ENCODE results near the gene PISD. TPM values are rescaled to one million over a fixed set of nuclear protein-coding genes. Genes with fewer than 3 reads are reported as not detected.
A peak's percentile ranks its signal among the peaks of the same experiment; 100 is the strongest.

The PISD gene
- total and polyA plus RNA-seq, 2 of the 8 experiments (the other 6 are each of a cell fraction or from before 2014, with no cell fraction given): 47.8 to 48.2 TPM

DNA sequence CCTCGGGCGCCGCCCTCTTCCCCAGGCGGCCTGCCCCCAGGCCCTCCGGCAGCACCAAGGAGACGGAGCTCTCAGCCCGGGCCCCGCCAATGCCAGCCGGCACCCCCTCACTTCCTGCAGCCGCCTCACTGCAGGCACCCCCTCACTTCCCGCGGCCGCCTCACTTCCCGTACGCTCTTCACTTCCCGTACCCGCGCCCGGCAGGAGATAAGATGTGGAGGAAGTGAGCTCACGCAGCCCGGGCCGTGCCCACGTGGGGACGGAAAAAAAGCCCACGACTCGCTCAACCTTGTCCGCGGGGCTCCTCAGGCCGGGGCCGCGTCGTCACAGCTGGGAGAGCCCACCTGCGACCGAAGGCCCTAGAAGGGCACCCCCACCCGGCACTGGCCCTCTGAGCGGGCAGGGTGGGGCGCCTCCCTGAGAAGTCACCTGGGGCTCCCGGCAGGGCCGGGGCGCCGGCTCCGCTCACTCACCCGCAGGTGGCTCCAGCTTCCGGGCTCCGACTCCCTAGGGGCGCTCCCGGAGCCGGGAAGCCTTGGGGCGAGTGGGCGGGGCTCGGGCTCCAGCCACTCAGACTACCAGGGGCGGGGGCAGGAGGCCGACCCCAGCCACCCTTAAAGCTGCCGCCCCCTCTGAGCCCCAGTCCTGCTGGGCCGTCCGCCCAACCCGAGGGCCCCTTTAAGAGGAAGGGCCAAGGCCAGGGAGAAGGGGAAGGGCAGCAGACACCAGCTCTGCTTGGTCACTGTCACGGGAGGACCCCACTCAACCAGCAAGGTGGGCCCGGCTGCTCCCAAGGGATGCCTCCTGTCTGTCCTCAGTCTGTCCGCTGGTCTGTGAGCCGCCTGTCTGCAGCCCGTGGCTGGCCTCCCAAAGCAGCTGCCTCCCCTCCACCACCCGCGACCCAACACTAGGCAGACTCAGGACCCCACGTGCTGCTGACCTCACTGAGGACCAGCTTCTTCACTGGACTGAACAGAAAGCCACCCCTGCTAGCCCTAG lies 31.4 kb downstream of the PISD start (continued):
- TF ChIP-seq, protein P1, sequence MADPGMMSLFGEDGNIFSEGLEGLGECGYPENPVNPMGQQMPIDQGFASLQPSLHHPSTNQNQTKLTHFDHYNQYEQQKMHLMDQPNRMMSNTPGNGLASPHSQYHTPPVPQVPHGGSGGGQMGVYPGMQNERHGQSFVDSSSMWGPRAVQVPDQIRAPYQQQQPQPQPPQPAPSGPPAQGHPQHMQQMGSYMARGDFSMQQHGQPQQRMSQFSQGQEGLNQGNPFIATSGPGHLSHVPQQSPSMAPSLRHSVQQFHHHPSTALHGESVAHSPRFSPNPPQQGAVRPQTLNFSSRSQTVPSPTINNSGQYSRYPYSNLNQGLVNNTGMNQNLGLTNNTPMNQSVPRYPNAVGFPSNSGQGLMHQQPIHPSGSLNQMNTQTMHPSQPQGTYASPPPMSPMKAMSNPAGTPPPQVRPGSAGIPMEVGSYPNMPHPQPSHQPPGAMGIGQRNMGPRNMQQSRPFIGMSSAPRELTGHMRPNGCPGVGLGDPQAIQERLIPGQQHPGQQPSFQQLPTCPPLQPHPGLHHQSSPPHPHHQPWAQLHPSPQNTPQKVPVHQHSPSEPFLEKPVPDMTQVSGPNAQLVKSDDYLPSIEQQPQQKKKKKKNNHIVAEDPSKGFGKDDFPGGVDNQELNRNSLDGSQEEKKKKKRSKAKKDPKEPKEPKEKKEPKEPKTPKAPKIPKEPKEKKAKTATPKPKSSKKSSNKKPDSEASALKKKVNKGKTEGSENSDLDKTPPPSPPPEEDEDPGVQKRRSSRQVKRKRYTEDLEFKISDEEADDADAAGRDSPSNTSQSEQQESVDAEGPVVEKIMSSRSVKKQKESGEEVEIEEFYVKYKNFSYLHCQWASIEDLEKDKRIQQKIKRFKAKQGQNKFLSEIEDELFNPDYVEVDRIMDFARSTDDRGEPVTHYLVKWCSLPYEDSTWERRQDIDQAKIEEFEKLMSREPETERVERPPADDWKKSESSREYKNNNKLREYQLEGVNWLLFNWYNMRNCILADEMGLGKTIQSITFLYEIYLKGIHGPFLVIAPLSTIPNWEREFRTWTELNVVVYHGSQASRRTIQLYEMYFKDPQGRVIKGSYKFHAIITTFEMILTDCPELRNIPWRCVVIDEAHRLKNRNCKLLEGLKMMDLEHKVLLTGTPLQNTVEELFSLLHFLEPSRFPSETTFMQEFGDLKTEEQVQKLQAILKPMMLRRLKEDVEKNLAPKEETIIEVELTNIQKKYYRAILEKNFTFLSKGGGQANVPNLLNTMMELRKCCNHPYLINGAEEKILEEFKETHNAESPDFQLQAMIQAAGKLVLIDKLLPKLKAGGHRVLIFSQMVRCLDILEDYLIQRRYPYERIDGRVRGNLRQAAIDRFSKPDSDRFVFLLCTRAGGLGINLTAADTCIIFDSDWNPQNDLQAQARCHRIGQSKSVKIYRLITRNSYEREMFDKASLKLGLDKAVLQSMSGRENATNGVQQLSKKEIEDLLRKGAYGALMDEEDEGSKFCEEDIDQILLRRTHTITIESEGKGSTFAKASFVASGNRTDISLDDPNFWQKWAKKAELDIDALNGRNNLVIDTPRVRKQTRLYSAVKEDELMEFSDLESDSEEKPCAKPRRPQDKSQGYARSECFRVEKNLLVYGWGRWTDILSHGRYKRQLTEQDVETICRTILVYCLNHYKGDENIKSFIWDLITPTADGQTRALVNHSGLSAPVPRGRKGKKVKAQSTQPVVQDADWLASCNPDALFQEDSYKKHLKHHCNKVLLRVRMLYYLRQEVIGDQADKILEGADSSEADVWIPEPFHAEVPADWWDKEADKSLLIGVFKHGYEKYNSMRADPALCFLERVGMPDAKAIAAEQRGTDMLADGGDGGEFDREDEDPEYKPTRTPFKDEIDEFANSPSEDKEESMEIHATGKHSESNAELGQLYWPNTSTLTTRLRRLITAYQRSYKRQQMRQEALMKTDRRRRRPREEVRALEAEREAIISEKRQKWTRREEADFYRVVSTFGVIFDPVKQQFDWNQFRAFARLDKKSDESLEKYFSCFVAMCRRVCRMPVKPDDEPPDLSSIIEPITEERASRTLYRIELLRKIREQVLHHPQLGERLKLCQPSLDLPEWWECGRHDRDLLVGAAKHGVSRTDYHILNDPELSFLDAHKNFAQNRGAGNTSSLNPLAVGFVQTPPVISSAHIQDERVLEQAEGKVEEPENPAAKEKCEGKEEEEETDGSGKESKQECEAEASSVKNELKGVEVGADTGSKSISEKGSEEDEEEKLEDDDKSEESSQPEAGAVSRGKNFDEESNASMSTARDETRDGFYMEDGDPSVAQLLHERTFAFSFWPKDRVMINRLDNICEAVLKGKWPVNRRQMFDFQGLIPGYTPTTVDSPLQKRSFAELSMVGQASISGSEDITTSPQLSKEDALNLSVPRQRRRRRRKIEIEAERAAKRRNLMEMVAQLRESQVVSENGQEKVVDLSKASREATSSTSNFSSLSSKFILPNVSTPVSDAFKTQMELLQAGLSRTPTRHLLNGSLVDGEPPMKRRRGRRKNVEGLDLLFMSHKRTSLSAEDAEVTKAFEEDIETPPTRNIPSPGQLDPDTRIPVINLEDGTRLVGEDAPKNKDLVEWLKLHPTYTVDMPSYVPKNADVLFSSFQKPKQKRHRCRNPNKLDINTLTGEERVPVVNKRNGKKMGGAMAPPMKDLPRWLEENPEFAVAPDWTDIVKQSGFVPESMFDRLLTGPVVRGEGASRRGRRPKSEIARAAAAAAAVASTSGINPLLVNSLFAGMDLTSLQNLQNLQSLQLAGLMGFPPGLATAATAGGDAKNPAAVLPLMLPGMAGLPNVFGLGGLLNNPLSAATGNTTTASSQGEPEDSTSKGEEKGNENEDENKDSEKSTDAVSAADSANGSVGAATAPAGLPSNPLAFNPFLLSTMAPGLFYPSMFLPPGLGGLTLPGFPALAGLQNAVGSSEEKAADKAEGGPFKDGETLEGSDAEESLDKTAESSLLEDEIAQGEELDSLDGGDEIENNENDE (IDR thresholded peaks at IDR 0.05; ENCODE audit: insufficient replicate concordance, low read length): no peak
- TF ChIP-seq TEAD4 (IDR thresholded peaks at IDR 0.05; ENCODE audit: low read depth, low read length): no peak
- no peak for TF ChIP-seq CHD1 (IDR thresholded peaks at IDR 0.05; ENCODE audit: low read depth, low read length)
- TF ChIP-seq SIX5 (IDR thresholded peaks at IDR 0.05; ENCODE audit: low read depth, low read length): no peak
- no peak for TF ChIP-seq HDAC6 (IDR thresholded peaks at IDR 0.05; ENCODE audit: low read depth, low read length)
- TF ChIP-seq RBBP5 (IDR thresholded peaks at IDR 0.05; ENCODE audit: borderline replicate concordance, low read depth, low read length): no peak
- TF ChIP-seq KDM4A (IDR thresholded peaks at IDR 0.05; ENCODE audit: low read depth, low read length, severe bottlenecking): peak; percentile 59
- TF ChIP-seq BCL11A (IDR thresholded peaks at IDR 0.05; ENCODE audit: low read depth in 2 of 2, low read length in 2 of 2): no peak
- no peak for TF ChIP-seq CREB1 (IDR thresholded peaks at IDR 0.05)
- TF ChIP-seq GTF2F1 (IDR thresholded peaks at IDR 0.05; ENCODE audit: borderline replicate concordance, low read depth, low read length): no peak

Data from H1 (cell line).